GM21367 (cell line): ENCODE data around the gene KLHL7.

Experiments
- ATAC-seq: cut with Tn5 transposase; IDR thresholded peaks from one replicate; pipeline ENCODE4 v1.9.1; 2021; ENCODE audit not compliant: unreplicated experiment

Gene KLHL7, protein sequence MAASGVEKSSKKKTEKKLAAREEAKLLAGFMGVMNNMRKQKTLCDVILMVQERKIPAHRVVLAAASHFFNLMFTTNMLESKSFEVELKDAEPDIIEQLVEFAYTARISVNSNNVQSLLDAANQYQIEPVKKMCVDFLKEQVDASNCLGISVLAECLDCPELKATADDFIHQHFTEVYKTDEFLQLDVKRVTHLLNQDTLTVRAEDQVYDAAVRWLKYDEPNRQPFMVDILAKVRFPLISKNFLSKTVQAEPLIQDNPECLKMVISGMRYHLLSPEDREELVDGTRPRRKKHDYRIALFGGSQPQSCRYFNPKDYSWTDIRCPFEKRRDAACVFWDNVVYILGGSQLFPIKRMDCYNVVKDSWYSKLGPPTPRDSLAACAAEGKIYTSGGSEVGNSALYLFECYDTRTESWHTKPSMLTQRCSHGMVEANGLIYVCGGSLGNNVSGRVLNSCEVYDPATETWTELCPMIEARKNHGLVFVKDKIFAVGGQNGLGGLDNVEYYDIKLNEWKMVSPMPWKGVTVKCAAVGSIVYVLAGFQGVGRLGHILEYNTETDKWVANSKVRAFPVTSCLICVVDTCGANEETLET

DNA sequence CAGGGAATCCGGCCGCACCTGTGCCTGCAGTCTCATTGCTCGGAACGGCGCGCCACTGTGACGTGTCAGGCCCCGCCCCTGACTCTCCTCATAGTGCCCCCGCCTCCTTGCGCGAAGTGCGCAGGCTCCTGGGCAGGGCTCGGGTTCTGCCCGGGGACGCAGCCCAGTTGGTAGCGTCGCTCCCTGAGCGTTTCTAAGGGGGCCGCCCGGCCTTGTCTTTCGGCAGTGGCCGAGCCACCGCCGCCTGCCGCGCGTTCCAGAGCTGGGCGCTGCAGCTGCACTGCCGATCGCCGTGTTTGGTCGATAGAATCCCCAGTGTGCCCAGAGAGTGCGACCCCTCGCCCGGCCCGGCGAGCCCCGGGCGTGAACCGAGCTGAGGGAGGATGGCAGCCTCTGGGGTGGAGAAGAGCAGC lies at the start of gene KLHL7:
TSS of gene KLHL7 (plus strand) at position 142 of the 413 bp plus-strand sequence. CDS start at position 384, 242 bp downstream.
- peak; percentile 95 for ATAC-seq

DNA sequence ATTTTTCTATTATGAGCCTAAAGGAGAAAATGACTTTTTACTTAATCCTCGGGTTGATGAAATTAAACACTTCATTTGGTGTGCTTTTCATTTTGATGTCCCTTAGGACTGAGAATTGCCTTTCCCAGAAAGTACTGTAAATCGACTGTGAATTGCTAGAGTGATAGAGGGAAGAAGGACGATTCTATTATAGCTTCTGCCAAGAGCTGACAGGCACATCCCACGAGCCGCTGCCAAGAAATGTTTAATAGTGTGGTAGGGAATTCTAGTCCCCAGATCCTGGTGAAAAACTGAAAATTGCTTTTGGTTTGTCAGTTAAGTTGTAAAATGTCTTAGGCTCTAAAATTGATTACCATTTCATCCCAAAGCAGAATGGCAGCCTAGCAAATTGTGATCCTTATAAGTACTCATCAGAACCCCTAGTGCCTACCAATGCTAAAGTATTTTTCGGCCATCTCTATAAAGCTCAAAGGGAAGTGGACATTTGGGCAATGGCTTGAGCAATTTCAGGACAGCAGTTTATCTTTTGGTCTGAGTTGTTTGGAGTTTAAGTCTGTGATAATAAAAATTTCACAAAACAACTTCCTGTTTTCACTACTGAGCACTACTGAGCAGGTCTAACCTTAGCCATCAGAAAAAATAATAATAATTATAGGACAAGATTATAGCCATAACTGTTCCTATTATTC lies 47.0 kb upstream of the KLHL7 start:
- ATAC-seq: no peak

DNA sequence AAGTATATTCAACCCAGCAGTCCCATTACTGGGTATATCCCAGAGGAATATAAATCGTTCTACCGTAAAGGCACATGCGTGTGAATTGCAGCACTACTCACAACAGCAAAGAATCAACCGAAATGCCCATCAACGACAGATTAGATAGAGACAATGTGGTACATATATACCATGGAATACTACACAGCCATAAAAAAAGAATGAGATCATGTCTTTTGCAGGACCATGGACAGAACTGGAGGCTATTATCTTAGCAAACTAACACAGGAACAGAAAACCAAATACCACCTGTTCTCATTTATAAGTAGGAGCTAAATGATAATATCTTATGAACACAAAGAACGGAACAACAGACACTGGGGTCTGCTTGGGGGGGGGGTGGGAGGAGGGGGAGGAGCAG lies 44.3 kb upstream of the KLHL7 start:
- no peak for ATAC-seq

DNA sequence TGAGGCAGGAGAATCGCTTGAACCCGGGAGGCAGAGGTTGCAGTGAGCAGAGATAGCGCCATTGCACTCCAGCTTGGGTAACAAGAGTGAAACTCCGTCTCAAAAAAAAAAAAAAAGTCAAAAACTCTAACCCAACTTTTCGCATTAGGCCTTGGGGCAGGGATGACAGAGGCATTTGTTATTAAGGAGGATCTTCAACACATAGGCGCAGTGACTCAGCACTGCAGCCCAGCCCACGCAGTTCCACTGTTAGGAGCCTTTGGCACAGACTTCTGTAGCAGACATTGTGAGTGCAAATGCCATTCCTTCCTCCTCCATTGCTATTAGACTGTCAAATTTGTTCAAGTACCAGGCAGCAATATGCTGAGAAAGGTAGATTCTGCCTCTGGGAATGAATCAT lies 43.1 kb upstream of the KLHL7 start:
- no peak for ATAC-seq

DNA sequence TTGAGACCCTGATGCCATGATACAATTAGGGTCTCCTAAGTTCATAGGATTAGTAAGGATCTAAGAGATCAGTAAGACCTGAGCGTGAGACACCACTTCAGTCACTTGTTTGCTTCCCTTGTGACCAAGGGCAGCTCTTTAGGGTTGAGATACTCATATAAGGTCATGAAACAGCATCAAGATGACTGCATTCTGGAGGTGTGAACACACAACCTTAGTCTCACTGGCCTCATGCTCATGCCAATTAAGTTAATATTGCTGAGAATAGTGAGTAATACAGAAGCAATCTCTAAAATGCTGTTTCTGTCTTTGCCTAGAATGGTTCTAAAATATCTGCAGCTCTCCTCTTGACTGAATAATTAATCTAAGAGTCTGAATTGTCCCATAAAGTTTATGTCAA lies 39.6 kb upstream of the KLHL7 start:
- ATAC-seq: no peak

DNA sequence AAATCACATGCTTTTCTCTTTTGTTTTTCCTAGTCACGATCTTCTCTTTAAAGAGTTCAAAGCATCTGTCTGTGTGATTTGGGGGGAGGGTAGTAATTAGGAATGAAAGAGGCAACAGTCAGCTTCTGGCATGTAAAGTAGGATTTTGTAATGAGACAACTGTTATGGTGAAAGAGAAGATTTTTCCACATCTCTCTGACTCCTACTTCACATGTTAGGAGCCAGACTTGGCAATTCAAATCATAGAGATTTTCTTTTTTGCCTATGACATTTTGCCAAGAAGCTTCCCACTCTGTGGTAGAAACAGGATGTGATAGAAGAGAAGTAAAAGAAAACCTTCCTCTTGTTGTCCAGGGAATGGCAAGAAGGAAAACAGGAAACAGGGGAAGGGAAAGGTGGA lies 38.3 kb upstream of the KLHL7 start:
- no peak for ATAC-seq

DNA sequence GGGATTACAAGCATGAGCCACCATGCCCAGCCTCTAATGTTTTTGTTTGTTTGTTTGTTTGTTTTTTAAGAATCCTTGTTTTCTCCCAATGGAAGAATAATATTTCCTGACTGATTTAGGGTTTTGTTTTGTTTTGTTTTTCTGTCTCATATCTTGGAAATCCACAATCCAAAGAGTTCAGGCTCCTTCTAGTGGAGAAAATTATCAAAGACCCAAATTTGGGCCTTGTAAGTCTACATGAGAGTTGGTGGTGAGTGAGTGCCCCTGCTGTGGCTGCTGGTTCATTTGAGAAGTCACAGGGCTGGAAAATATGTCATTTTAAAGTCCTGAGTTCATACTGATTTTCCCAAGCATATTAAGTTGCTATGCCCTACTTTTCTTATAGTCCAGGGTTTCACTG lies 33.5 kb upstream of the KLHL7 start:
- no peak for ATAC-seq

DNA sequence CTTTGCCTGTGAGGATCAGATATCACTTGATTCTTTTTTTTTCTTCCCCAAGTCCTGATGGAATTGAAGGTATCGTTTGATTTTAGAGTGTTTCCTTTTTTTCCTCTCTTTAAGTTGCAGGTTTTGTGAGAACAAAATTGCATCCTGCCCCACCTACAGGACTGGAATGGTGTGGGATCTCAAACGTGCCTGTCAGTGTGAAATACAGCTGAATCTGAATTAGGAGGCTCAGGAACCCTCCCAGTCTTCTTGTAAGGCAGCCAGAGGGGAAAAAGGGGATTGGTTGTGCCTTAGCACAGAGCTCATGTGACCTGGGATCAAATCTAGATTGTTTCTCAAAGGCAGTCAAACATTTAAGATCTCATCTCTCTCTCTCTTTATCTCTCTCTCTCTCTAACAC lies 32.7 kb upstream of the KLHL7 start:
- ATAC-seq: no peak

DNA sequence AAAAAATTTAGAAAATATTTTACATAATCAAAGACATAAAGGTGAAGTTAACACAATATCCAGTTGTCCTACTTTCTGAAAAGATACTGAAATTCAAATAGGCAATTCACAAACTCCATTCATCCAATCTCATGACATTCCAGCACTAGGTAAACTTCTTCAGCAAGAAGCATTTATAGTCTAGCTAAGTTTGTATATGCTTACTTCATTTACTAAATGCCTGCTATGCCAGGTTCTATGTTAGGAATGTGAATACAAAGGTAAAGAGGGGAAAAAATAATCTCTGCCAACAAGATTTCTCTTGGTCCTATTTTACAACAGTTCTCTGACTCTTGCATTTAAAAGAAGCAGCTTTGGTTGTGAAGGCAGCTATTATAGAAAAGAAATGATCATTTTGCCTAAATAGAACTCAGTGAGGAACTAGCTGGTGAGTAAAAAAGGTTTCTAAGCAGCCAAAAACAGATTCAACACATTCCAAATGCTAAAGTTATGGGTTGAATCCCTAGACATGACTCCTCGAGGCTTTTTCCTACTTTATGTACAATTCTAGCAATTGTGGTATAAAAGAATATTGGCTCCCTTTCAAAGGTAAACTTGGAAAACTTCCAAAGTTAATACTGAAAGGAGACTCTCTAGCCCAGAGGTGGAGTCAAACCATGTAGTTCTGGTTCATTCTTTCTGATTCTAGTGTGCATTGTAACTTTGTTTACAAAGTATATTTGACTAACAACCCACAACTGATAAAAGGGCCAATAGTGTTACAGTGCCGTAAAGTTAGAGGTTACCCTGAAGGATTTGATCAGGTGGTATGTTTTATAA lies 30.9 kb upstream of the KLHL7 start:
- ATAC-seq: no peak

DNA sequence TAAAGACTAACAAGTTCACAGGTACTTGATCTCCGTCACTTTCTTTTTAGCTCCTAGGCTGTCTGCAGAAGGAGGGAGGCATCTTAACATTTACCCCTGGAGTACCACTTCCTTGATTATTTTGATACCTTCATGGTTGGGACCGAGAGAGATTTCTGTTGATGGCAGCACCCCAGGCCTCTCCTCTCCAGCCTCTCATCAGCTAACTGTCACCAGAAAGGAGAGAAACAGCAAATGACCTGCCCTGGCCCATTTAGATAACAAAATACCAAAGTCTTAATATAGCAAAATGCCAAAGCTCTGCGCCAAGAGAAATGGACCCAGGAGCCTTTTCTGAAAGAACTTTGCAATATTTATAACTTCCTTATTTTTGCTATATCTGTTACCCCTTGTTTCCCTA lies 30.0 kb upstream of the KLHL7 start:
- ATAC-seq: no peak

DNA sequence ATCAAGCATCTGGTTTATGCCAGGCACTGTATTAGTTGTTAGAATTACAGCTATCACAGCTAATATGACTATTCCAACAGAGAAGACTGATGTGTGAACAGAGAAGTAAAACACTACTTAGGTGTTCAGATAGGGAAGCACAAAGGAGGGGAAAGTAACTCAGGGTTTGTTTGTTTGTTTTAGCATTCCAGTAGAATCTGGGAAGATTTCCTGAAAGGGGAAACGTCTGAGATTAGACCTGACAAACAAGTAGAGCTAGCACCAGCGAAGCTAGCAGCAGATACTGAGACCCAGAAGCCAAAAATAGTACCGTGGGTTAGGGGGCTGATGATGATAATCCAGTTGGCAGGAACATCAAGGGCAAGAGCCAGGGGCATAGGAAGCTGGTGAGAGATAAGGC lies 28.8 kb upstream of the KLHL7 start:
- no peak for ATAC-seq

DNA sequence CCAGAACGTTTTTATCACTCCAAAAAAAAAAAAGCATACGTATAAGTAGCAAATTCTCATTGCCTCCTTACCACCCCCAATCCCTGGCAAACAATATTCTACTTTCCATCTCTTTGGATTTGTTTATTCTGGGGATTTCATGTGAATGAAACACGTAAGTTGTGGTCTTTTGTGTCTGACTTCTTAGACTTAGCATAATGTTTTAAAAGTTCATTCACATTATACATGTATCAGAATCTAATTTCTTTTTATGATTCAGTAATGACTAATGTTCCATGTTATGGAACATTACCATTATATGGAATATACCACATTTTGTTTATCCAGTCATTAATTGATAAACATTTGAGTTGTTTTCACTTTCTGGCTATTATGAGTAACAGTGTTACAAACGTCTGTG lies 12.5 kb upstream of the KLHL7 start:
- no peak for ATAC-seq

DNA sequence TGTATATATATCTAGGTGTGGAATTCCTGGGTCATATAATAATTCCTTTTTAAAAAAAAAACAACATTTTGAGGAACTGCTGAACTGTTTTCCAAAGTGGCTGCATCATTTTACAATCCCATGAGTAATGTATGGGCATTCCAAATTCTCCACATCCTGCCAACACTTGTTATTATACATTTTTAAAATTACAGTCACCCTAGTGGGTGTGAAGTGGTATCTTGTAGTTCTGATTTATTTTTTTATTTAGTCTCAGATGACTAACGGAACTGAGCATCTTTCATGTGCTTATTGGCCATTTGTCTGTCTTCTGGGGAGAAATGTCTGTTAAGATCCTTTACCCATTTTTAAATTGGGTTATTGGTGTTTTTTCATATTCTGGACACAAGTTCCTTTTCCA lies 12.0 kb upstream of the KLHL7 start:
- no peak for ATAC-seq

DNA sequence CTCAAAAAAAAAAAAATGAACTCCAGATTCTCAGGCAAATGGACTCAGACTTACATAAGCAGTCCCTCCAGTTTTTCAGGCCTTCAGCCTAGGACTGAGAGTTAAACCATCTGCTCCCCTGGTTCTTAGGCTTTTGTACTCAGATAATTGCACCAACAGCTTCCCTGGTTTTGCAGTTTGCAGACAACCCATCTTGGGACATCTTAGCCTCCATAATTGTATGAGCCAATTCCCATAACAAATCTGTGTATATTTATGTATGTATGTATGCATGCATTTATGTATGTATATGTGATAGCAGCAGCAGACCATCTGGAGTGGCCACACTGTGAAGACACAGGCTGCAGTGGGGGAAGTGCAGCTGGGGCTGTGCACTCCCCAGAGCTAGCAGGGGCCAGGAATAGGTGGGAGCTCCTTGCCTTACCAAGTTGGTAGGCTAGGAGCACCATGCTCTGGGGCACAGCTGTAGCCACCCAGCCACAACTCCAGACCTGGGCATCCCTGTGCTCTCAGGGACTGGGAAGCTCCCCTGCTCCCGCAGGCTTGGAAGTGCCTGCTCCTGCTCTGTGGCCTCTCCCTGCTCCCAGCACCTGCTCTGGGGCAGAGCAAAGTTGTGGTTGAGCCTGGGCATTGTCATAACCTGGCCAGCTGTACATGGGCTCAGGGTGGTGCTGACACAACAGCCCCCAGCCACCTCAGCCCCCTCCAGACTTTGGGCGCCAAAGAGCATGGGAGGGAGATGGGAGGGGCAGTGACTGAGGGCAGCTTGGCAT lies 8.9 kb upstream of the KLHL7 start:
- no peak for ATAC-seq

DNA sequence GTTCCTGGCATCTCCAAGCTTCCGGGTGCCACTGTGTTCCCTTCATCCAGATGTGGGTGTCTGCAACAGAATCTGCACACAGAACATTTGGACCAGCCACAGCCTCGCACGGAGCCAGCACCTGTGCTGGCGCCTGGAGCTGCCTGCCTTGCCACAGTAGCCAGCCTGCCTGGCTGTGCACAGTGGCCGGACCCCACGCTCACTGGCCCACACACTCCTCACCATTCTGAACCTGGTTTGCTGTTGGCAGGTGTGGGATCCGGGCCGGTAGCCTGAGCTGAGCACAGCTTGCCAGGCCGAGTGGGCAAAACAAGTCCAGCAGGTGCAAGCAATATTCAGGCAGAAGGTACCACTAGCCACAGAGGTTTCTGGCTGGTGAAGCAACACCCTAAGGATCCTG lies 7.6 kb upstream of the KLHL7 start:
- no peak for ATAC-seq

DNA sequence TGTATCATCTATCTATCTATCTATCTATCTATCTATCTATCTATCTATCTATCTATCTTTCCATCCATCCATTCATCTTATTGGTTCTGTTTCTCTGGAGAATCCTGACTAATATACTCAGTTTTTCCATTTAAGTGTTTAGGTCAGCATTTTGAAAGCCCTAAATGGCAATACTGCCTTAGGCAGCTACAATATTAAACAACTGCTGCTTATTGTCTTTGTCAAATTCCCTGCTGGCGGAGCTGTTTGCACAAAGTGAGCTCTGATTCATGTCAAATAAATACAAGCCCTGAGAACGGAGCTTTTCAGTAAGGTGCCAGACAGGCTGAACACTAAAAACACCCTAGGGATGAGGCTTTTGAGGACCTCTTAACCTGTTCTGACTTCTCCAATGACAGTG lies 7.1 kb upstream of the KLHL7 start:
- ATAC-seq: no peak

DNA sequence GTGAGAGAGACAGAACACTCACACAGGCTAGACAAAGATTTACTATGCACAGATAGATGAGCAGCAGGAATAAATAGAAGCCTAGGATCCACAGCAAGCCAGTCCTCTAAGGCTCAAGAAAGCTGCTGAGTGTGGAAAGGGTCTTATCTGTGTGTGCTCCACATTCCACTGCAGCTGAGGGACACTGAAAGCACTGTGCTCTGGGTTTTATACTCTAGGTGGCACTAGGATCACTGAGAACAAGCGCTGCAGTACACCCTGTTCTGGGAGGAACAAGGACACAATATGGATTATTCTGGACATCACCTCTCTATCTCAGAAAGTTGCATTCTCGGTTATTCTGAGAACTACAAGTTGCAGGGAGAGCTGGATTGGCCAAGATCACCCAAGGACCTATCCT lies 4.9 kb upstream of the KLHL7 start:
- no peak for ATAC-seq

DNA sequence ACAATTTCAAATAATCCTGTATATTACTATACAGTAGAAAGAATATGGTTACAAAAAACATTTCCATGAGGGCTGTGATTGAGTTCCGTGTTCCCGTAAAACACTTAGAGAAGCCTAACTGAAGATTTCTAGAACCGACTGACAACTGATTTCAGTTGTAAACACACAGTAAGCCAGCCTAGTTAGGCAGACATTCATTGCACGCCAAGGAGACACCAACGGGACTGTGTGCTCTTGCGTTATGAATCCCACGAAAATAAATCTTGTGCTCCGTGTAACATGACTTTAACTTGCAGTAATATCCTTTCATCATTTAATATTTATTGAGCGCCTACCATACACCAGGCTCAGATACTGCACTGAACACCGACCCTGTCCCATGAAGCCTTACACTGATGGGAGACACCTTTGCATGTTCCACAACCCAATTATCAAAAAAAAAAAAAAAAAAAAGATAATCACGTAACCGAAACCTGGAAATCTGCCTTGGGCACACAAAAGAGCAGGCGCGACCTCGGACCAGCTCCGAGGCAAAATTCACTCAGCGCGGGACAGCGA lies 420 bp upstream of the KLHL7 start:
- ATAC-seq: peak; percentile 14

DNA sequence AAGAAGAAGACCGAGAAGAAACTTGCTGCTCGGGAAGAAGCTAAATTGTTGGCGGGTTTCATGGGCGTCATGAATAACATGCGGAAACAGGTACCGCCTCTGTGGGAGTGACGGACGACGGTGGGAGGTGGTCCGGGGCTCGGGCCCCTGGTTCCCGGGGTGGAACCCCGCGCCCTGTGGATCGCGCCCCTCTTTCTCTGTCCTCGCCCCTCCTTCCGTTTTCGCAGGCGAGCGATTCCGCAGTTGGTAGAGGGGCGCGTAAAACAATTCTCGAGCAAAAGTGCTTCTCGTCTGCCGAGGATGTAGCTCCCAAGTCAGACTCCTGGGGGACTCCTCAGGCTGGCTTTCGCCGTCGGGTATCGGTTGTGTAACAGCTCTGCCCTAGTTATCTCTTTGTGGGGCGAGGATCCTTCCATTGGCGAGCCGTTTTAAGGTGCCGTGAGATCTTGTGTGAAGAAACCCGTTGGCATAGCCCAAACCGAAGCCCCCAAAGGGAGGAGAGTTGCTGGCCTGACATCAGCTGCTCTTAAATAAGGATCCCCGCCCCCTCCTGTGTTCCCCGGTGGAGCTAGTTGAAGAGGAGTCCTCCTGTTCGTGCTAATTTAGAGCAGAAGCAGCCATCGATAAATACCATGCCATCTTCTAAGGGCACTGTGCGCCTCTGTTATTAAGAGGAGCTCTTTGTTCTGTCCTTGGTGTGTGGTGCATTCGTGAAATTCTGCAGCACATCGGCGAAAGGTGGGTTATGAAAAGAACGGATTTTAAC lies 655 bp downstream of the KLHL7 start:
- ATAC-seq: peak; percentile 32
